Measurements from ENCODE around the gene DTYMK.

DTYMK gene

DNA sequence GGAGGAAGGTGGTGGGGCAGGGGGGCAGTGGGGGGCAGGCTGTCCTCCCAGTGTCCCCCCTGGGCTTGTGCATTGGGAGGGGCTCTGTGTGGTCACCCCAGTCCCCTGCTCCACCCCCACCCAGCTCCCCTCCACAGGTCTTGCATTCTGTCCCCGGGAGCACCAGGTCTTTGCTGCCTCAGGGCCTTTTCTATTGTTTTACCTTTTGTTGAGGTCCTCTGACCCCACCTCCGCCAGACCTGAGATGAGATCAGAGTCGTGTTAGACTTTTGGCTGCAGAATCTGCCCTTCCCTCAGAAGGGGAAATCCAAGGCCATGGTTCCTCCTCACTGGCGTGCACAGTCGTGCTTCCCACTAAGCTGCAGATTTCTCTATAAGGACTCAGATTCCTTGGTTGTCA, 28.3 kb downstream of the DTYMK start:
- no peak for DNase-seq (ENCODE audit: low read depth)
- no peak overlapping the region for H3K4me3 ChIP-seq (ENCODE audit: low read depth, low read length)
- no peak for TF ChIP-seq POLR2A (IDR thresholded peaks at IDR 0.05; ENCODE audit: extremely low read depth, insufficient read length)
- no peak for TF ChIP-seq CTCF (IDR thresholded peaks at IDR 0.05; ENCODE audit: low read depth, low read length)

DNA sequence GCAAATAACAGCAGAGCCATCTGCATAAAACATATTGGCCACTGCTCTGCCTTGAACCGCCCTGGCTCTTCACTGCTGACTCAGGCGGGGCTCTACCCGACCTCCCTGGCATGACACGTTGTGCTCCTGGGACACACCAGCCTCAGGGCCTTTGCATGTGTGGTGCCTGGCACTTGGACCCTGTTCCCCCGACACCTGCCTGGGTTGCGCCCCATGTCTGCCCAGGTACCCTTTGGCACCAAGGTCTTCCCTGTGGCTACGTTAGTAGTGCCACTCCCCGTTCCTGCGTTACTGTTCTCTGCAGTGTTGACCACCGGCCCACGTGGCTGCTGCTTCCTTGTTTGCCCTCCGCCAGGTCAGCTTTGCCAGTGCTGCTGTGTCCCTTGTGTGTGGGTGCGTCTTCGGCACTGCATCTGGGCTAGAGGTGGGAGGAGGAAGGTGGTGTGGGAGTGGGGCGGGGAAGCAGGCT, 28.8 kb downstream of the DTYMK start:
- H3K4me3 ChIP-seq (ENCODE audit: low read depth, low read length), result no peak overlapping the region
- no peak for DNase-seq (ENCODE audit: low read depth)
- no peak for TF ChIP-seq POLR2A (IDR thresholded peaks at IDR 0.05; ENCODE audit: extremely low read depth, insufficient read length)
- TF ChIP-seq, protein P1, sequence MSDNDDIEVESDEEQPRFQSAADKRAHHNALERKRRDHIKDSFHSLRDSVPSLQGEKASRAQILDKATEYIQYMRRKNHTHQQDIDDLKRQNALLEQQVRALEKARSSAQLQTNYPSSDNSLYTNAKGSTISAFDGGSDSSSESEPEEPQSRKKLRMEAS (IDR thresholded peaks at IDR 0.05; ENCODE audit: low read depth, low read length), result no peak
- TF ChIP-seq CTCF (IDR thresholded peaks at IDR 0.05; ENCODE audit: low read depth, low read length), result no peak
- TF ChIP-seq MYC (IDR thresholded peaks at IDR 0.05; ENCODE audit: low read depth, low read length), result no peak

DNA sequence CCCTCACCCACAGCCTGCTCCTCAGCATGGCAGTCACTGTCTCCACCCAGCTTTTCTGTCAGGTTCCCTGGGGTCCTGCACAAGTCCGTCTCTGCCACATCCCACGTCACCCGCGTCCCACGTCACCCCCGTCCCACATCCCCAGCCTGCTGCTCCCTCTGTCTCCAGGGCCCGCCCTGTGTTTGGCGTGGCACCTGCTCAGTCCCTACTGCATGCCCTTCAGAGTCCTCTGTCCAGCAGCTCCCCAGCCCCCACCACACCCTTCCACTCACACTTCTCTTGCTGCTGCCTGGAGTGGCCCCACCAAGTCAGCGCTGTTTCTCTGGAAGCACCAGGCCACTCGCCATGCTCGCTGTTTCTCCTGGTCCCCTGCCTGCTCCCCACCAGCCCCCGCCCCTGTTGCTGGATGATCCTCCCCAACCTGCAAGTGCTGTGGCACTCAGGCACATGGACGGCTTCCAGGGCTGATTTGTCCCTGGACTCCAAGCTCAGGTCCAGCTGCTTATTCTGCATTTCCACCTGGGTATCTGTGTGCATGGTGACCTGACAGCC, 30.3 kb downstream of the DTYMK start:
- no peak overlapping the region for H3K4me3 ChIP-seq (ENCODE audit: low read depth, low read length)
- DNase-seq (ENCODE audit: low read depth), result no peak
- TF ChIP-seq, protein P1 (IDR thresholded peaks at IDR 0.05; ENCODE audit: low read depth, low read length), result no peak
- TF ChIP-seq CTCF (IDR thresholded peaks at IDR 0.05; ENCODE audit: low read depth, low read length) (no peak), MYC (IDR thresholded peaks at IDR 0.05; ENCODE audit: low read depth, low read length) (no peak), POLR2A (IDR thresholded peaks at IDR 0.05; ENCODE audit: extremely low read depth, insufficient read length) (no peak)

DNA sequence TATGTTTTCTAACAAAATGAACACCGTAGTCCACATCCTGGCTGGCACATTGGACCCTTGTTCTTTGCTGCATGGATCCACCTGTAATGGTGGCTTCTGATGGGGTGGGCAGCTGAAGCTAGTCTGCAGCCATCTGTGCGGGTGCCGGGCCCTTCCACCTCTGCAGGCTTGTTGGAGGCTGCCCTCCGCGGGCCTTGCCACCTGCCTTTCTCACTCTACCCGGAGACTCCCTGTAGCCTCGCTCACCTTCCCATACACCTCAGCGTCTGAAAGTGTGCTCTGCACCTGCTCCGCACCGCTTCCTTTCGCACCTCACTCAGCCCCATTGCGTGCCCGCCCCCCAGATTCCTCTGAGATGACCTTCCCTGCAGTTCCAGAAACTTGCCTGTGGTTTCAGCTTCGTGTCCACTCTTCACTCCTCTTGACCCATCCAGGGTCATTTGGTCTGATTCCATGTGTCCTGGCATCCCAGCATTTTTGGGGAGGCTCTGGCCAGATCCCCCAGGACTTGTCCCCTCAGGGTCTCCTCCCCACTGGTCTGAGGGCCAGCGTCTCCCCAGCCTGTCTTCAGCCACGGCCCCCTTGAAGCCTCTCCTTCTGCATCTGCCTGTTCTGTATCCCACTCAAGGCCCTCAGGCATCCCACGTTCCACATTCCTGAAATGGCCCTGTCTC, 31.0 kb downstream of the DTYMK start:
- TF ChIP-seq MYC (IDR thresholded peaks at IDR 0.05; ENCODE audit: low read depth, low read length) (no peak), POLR2A (IDR thresholded peaks at IDR 0.05; ENCODE audit: extremely low read depth, insufficient read length) (no peak), CTCF (IDR thresholded peaks at IDR 0.05; ENCODE audit: low read depth, low read length) (no peak)
- TF ChIP-seq, protein P1 (IDR thresholded peaks at IDR 0.05; ENCODE audit: low read depth, low read length), result no peak
- H3K4me3 ChIP-seq (ENCODE audit: low read depth, low read length), result no peak overlapping the region
- DNase-seq (ENCODE audit: low read depth), result no peak

- no peak overlapping the region for H3K4me3 ChIP-seq (ENCODE audit: low read depth, low read length)
- no peak for DNase-seq (ENCODE audit: low read depth)
- TF ChIP-seq MYC (IDR thresholded peaks at IDR 0.05; ENCODE audit: low read depth, low read length) (no peak), CTCF (IDR thresholded peaks at IDR 0.05; ENCODE audit: low read depth, low read length) (no peak), POLR2A (IDR thresholded peaks at IDR 0.05; ENCODE audit: extremely low read depth, insufficient read length) (no peak)
- TF ChIP-seq, protein P1 (IDR thresholded peaks at IDR 0.05; ENCODE audit: low read depth, low read length), result no peak
Measured at GRCh38 chr2:241654551-241654950, 32.1 kb downstream of the DTYMK start.

Data from NB4 (cell line).